Limb (tissue), 2 donors: ENCODE results near the gene CFHR2.
"Not testable (repeated sequence)": the region's sequence is repeated elsewhere in the genome, so short reads cannot be mapped to it uniquely, and the experiment has no call there.

Source experiments
- DNase-seq, 2 donors: peaks; one replicate each; pipeline ENCODE4 v3.0.0-alpha.2; 2016; ENCODE audit errors: extremely low spot score in 2 of 2

Gene CFHR2

DNA sequence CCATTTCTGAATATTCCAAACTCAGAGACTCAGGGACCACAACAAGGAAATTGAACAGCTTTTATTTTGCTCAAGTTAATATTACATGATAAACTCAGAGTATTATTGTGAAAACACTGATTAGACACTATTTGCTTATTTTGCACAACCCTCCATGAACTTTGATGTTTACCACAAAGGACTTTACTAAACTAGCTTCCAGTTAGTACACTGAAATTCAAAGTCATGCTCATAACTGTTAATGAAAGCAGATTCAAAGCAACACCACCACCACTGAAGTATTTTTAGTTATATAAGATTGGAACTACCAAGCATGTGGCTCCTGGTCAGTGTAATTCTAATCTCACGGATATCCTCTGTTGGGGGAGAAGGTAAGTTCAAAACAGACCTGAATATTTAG lies at the start of gene CFHR2:
Gene CFHR2, plus strand, starts transcription at position 171 of the 400 bp plus-strand sequence. Its CDS starts 143 bp downstream, at position 314.
- DNase-seq: not testable (repeated sequence)

DNA sequence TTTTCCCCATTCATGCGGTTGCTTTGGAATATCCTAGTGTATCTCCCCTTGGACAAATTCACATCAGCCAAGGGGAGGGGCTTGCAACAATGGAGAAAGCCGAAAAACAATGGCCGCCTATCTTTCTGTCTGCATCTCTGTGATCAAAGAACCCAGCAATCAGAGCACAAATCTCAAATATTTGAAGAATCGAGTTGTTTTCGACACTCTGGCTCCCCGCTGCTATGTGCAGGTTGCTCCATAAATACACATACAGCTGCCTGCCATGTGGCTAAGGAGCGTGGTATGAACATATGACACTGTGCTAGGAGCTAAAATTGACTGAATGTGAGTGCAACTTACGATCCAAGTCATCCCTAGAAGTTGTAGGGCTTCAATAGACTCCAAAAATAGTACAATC lies 47.2 kb upstream of the CFHR2 start:
- no peak for DNase-seq

DNA sequence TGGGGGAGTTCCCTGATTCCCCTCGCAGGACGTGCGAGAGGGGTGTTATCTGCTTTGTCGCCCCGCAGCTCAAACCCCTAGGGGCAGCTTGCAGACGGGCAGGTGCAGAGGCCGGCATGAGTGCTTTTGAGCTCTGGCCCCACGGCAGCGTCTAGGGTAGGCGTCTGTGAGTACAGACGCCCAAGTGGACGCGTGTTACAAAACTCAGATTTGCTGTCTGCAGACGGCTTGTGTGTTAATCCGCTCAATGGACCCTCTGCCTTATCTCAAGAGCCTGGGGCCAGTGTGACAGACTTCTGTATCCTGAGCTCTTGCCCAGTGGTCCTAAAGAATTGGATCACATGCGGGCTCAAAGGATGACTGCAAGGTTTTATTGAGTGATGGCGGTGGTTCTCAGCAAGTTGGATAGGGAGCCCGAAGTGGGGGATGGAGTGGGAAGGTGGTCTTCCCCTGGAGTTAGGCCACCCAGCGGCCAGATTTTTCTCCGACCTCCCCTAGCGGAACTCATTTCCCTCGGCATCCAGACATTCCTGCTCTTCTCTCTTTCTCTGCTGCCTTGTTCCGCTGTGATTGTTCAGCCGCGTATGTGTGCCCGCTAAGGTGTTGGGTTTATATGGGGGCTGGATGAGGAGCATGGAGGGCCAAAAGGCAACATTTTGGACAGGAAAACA lies 46.2 kb upstream of the CFHR2 start:
- DNase-seq: peak in 1 of 2 donors; percentile 31

DNA sequence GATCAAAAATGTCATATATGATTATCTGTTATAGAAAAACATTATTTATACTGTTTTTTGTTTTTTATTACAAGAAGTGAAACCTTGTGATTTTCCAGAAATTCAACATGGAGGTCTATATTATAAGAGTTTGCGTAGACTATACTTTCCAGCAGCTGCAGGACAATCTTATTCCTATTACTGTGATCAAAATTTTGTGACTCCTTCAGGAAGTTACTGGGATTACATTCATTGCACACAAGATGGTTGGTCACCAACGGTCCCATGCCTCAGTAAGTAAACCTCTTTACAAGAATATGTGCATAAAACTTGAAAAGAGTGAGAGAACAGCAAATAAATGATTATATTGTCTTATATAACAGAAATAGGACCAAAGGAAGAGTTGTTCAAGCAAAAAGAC lies 41.2 kb upstream of the CFHR2 start:
- no peak for DNase-seq

DNA sequence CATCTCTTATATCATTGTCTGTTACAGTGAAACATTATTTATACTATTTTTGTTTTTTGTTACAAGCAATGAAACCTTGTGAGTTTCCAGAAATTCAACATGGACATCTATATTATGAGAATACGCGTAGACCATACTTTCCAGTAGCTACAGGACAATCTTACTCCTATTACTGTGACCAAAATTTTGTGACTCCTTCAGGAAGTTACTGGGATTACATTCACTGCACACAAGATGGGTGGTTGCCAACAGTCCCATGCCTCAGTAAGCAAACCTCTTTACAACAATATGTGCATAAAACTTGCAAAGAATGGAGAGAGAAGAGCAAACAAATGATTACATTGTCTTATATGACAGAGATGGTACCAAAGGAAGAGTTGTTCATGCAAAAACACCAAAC lies 33.3 kb upstream of the CFHR2 start:
- no peak for DNase-seq

DNA sequence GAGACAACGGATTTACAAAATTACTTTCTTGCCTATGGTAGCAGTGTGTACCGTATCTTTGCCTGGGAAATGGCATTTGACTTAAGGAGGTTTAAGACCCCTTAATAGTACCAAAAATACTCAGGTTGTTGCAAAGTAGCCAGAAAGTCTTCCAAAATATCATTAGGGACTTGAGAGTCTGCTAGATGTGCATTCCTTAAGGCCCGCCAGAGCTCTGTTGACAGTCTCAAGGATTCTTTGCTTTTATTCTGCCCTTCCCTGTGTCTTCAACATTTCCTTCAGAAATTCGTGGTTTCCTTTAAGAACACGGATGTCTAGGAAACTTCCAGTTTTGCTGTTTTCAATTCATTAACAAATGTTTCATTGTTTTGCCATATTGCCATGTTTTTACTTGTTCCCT lies 31.3 kb upstream of the CFHR2 start:
- not testable (repeated sequence) for DNase-seq

DNA sequence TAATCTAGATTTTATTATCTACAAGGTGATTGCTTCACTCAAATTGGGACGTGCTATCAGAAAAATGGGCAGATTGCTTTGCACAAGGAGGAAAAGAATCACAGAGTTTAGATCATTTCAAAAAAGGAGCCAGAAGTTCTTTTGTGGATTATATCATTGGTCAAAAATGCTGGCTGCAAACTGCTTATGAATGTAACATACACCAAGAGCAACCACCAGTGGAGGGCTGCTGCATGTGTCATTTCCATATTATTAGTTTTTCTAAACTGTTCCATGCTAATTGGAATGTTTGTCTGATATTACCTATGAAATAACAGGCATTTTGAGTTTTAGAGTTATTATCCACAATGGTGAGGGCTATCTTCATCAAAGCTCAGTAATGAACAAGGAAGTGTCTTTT lies 16.7 kb upstream of the CFHR2 start:
- DNase-seq: not testable (repeated sequence)

DNA sequence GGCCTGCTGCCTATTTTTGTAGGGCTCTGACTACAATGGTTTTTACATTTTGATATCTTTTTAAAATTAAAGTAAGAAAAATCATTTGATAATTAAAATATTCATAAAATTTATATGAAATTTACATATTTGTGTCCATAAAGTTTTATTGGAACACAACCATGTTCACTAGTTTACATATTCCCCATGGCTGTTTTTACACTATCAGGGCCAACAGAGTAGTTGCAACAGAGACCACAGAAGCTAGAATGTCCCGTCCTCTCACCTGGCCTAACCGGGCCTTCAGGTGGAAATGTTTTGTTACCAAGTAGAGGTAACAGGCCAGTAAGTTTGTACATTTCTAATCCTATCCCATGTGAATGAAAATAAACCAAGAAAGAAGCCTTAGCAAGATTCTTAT lies 10.7 kb upstream of the CFHR2 start:
- DNase-seq: not testable (repeated sequence)

DNA sequence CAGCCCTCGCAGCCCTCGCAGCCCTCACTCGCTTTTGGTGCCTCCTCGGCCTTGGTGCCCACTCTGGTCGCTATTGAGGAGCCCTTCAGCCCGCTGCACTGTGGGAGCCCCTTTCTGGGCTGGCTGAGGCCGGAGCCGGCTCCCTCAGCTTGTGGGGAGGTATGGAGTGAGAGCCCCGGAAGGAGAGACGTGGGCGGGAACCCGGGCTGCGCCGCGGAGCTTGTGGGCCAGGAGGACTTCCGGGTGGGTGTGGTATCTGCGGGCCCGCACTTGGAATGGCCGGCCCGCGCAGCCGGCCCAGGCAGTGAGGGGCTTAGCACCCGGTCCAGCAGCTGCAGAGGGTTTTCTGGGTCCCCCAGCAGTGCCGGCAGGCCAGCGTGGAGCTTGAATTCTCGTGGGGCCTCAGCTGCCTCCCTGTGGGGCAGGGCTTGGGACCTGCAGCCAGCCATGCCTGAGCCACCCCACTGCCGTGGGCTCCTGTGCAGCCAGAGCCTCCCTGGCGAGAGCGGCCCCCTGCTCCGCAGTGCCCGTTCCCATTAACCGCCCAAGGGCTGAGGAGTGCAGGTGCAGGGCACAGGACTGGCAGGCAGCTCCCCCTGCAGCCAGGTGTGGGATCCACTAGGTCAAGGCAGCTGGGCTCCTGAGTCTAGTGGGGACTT lies 9.9 kb upstream of the CFHR2 start:
- no peak for DNase-seq

DNA sequence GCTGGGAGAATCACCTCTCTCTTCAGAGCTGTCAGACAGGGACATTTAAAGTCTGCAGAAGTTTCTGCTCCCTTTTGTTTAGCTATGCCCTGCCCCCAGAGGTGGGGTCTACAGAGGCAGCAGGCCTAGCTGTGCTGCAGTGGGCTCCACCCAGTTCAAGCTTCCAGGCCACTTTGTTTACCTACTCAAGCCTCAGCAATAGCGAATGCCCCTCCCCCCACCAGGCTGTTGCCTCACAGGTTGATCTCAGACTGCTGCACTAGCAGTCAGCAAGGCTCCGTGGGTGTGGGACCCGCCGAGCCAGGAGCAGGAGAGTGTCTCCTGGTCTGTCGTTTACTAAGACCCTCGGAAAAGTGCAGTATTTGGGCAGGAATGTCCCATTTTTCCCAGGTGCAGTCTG lies 2.1 kb upstream of the CFHR2 start:
- not testable (repeated sequence) for DNase-seq

DNA sequence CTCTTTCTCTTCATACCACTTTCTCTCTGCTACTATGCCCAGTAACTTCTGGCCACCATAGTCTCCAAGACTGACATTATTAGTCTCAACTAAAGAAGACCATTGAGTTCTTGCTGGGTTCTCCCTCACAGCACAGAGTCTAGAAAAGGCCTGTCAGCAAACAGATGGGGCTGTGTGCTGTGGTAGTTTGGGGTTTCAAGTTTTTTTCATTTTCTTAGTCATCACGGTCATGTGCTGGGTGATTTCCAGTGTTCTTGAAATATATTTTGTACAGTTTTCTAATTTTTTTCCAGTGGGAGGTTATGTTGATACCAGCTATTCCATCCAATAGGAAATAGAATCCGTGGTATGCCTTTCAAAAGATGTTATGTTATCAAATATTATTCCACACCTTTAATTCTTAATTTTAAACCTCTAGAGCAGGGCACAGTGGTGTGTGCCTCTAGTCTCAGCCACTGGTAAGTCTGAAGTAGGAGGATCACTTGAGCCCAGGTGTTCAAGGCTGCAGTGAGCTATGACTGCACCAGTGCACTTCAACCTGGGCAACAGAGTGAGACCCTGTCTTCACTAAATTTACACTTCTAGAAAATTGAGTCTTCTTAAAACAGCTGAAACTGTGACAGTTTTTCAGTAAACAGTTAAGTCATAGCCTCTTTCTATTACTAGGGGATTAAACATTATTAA lies 8.3 kb downstream of the CFHR2 start:
- no peak for DNase-seq

DNA sequence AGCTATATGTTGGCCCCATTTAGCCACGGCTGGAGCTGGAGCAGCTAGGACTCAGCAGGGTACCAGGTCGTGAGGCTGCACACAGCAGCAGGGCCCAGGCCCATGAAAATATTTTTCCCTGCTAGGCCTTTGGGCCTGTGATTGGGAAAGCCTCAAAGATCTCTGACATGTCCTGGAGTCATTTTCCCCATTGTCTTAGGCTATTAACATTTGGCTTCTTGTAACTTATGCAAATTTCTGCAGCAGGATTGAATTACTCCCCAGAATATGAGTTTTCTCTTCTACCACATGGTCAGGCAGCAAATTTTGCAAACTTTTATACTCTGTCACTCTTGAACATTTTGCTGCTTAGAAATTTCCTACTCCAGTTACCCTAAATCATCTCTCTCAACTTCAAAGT lies 11.2 kb downstream of the CFHR2 start:
- DNase-seq: no peak

DNA sequence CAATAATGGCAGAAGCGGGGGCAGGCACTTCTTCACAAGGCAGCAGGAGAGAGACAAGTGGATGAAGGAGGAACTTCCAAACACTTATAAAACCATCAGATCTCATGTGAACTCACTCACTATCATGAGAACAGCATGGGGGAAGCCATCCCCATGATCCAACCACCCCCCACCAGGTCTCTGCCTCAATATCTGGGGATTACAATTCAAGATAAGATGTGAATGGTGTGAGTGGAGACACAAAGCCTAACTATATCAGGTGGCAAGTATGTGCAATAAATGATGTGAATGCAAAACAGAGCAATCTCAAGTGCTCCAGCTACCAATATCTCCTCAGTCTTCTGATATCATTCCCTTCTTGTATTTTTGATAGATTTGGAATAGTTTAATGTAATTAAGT lies 12.4 kb downstream of the CFHR2 start:
- no peak for DNase-seq

DNA sequence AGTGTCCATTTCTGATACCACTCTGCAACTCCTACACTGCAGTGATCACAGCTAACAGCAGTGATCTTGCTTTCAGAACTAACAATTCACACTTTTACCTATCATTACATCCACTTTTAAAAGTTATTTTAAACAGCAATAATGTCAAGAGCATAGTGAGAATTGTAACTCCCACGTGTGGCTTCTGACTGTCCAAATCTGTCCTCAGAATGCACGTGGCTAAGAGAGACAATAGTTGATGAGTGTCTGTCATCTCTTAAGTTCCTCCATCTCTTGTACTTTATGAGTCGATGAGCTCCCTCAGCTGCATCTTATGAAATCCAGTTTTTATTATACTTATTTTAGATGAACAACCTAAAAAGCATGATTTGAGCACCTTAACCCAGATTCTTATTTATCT lies 17.3 kb downstream of the CFHR2 start:
- DNase-seq: no peak

DNA sequence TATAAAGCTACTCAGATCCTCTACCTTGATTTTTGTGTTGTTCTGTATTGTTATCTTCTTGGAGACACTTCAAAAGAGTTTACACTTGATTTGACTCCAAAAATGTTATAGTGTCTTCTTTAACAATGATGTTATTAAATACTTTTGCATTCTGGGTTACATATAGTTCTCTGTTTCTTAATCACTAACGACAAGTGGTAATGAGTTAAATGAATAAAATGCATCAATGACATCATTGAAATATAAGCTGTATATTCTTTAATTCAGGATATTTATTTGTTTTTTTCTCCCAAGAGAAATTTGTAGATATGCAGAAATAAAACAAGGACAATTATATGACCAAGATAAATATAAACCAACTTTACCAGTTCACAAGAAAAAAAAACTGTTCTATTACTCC lies 26.6 kb downstream of the CFHR2 start:
- no peak for DNase-seq

DNA sequence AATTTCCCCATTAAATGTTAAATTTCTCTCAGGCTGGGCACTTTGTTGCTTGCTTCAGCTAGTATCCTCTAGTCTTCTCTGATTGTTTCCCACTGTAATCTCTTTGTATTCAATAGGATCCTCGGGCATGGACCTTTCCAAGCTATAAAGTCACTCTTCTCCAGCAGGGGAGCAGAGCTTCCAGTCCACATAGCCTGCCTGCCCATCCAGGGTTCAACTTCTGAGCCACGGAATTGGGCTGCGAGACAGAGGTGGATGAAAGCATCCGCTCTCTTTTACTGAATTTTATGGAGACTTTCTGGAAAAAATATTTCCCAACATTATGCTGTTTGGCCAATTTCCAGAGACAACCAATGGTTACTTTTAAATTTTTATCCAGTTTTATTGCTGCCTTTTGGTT lies 32.7 kb downstream of the CFHR2 start:
- DNase-seq: no peak

DNA sequence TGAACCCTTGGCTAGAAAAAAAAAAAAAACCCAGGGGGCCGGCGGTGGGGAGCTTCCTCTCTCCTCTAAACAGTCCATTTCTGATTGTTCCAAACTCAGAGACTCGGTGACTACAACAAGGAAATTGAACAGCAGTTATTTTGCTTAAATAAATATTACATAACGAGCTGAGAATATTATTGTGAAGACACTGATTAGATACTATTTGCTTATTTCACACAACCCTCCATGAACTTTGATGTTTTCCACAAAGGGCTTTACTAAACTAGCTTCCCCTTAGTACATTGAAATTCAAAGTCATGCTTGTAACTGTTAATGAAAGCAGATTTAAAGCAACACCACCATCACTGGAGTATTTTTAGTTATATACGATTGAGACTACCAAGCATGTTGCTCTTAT lies 33.7 kb downstream of the CFHR2 start, which contains the start of gene CFHR5:
Gene CFHR5, plus strand, starts transcription at position 279 of the 400 bp plus-strand sequence. Its CDS starts 109 bp downstream, at position 388.
- DNase-seq: no peak

DNA sequence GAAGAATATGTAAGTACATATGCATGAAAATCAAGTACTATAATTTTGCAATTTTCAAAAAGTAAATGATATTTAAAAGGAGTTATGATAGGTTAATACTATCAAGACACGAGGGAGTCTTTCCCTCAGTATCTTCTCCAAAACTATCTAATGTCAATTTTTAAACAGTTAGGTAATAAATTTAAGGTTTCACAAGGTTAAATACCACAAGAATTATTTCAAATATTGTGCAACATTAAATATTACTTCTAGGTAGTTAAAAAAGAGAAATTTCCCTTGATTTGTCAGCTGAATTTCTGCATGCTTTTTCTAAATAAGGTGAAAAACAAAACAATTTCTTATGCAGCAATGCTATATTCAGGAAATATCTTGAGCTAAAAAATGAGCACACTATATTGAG lies 37.3 kb downstream of the CFHR2 start:
- DNase-seq: no peak

DNA sequence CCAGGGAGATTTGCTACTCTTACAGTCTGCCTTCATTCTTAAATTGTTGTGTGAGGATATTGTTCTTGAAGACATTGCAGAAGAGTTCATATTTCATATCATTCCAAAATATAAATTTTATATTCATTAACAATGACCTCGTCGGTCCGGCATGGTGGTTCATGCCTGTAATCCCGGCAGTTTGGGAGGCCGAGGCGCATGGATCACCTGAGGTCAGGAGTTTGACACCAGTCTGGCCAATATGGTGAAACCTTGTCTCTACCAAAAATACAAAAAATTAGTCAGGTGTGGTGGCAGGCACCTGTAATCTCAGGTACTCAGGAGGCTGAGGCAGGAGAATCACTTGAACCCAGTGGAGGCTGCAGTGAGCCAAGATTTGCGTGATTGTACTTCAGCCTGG lies 38.7 kb downstream of the CFHR2 start:
- DNase-seq: not testable (repeated sequence)

DNA sequence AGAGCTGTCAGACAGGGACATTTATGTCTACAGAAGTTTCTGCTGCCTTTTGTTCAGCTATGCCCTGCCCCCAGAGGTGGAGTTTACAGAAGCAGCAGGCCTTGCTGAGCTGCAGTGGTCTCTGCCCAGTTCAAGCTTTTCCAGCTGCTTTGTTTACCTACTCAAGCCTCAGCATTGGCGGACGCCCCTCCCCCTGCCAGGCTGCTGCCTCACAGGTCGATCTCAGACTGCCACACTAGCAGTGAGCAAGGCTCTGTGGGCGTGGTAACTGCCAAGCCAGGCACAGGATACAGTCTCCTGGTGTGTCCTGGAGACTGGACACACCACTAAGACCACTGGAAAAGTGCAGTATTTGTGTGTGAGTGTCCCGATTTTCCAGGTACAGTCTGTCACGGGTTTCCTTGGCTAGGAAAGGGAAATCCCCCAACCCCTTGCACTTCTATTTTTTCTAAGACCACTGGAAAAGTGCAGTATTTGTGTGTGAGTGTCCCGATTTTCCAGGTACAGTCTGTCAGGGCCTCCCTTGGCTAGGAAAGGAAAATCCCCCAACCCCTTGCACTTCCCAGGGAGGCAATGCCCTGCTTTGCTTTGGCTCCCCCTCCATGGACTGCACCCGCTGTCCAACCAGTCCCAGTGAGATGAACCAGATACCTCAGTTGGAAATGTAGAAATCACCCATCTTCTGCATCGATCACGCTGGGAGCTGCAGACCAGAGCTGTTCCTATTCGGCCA lies 48.5 kb downstream of the CFHR2 start:
- DNase-seq: not testable (repeated sequence)

DNA sequence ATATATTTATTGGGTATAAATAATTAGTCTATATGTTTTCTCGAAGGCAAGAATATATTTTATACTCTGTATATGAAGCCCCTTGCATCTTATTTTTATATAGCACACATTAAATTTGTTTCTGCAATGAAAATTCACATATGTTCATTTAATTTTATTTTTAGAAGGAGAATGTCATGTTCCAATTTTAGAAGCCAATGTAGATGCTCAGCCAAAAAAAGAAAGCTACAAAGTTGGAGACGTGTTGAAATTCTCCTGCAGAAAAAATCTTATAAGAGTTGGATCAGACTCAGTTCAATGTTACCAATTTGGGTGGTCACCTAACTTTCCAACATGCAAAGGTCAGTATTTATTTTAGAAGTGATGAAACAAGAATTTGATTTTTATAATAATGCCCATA lies 50.4 kb downstream of the CFHR2 start:
- no peak for DNase-seq

DNA sequence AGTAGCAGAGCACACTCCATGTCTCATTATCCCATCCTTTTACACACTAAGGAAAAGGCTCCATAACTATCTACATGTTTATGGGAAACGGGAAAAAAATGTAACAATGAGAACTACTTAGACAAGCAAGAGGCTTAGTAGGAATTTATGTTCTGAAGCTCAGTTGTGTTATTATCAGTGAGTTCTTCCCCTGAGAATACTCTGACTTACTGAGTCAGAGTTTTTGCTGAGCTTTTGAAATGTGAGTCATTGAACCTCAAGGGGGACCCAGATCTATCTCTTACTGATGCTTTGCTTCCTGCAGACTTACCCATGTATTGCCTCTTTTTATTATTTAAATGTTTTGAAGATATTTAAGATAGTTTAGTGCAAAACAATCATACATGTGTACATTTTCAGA lies 53.9 kb downstream of the CFHR2 start:
- no peak for DNase-seq
